Coronary artery (tissue), 2 donors: Measurements from ENCODE around the gene FKBP5.
"Not testable (repeated sequence)": the region's sequence is repeated elsewhere in the genome, so short reads cannot be mapped to it uniquely, and the experiment has no call there.

Experiments used
- DNase-seq: peaks from one replicate; pipeline ENCODE4 v3.0.0-alpha.2; 2017; ENCODE audit warnings: low spot score
- H3K27ac ChIP-seq, 2 donors: fragments of 200-600 bp; sonication (generic); one replicate each; pipeline ENCODE4 v1.5.1; 2016 to 2019
- H3K4me3 ChIP-seq: fragments of 200-600 bp; sonication (generic); 2 replicates; pipeline ENCODE4 v1.5.1; 2016; ENCODE audit warnings: mild to moderate bottlenecking, moderate library complexity
- TF ChIP-seq, protein P1 (sequence below): fragments of 200-600 bp; sonication (generic); IDR thresholded peaks from one replicate; pipeline ENCODE4 v1.5.1; 2019; ENCODE audit warnings: antibody characterized with exemption

FKBP5 gene

GRCh38 chr6:35543459-35544193 lies 145.1 kb downstream of the FKBP5 start:
- Histone ChIP-seq H3K4me3 (no peak overlapping the region), H3K27ac (no peak overlapping the region)
- TF ChIP-seq, protein P1, sequence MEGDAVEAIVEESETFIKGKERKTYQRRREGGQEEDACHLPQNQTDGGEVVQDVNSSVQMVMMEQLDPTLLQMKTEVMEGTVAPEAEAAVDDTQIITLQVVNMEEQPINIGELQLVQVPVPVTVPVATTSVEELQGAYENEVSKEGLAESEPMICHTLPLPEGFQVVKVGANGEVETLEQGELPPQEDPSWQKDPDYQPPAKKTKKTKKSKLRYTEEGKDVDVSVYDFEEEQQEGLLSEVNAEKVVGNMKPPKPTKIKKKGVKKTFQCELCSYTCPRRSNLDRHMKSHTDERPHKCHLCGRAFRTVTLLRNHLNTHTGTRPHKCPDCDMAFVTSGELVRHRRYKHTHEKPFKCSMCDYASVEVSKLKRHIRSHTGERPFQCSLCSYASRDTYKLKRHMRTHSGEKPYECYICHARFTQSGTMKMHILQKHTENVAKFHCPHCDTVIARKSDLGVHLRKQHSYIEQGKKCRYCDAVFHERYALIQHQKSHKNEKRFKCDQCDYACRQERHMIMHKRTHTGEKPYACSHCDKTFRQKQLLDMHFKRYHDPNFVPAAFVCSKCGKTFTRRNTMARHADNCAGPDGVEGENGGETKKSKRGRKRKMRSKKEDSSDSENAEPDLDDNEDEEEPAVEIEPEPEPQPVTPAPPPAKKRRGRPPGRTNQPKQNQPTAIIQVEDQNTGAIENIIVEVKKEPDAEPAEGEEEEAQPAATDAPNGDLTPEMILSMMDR: no peak
- DNase-seq: no peak

- DNase-seq: no peak
- Histone ChIP-seq H3K4me3 (no peak overlapping the region), H3K27ac (no peak overlapping the region)
- TF ChIP-seq, protein P1: no peak
Measured at GRCh38 chr6:35541836-35542235, 146.9 kb downstream of the FKBP5 start.

DNA sequence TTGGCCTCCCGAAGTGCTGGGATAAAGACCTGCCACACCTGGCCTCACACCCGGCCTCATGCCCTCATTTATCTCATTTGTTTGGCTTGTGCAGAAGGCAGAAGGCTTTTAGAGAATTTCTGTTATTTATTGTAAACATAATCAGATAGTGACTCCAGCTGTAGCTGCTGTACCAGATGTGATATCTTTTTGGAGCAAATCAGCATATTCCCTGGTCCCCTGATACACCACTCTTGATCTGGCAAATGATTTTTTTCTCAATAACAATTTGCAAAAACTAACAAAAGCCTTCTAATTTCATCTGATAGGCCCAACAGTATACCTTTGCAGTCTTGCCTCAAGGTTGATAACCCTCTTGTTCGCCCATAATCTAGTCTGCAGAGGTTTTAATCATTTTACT lies 149.5 kb downstream of the FKBP5 start:
- no peak overlapping the region for H3K4me3 ChIP-seq
- no peak overlapping the region for H3K27ac ChIP-seq
- TF ChIP-seq, protein P1: no peak
- no peak for DNase-seq

GRCh38 chr6:35535847-35536246 lies 152.9 kb downstream of the FKBP5 start:
- H3K27ac ChIP-seq, H3K4me3 ChIP-seq, DNase-seq: not testable (repeated sequence)

DNA sequence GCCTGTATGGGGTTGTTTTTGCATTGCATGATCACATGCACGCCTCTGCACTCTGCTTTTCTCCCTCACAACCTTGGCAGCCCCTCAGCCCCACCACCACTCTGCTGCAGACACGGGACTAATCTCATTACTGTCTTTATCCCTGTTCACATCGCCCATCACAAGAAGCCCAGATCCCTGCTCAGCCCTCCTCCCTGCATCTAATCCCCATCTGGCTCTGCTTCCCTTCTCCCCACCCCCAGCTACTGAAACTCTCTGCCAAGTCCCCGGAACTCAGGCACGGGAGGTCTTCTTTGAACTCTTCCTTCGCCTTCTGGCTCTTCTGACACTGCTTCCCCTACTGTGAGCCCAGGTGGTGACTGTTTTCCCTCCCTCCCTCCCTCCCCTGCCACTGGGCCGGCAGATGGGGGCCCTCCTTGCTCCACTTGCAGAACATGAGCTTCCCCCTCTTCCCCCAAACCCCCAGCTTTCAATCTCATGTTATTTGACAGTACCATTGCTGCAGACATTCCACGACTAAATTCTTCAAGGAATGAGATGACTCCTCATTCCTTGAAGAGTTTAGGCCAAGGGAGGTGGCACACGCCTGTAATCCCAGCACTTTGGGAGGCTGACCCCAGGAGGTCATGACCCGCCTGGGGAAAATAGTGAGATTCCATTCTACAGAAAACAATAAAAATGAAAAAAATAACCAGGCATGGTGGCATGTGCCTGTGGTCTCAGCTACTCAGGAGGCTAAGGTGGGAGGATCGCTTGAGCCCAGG lies 154.1 kb downstream of the FKBP5 start:
- TF ChIP-seq, protein P1: no peak
- no peak overlapping the region for H3K27ac ChIP-seq
- H3K4me3 ChIP-seq: no peak overlapping the region
- DNase-seq: no peak

DNA sequence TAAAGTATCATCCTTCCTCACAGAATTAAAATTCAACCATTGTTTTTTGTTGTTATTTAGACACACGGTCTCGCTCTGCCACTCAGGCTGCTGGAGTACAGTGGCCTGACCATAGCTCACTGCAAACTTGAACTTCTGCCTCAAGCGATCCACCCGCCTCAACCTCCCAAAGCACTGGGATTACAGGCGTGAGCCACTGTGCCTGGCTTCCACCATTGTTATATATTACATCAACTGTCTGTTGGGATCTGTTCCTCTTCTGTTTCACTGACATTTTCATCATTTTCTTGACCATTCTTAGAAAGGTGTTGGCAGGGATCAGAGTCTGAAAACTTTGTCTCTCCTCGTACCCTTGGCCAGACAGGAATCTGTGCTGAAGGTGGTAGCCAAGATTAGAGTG lies 154.7 kb downstream of the FKBP5 start:
- Histone ChIP-seq H3K27ac (no peak overlapping the region), H3K4me3 (no peak overlapping the region)
- no peak for DNase-seq
- TF ChIP-seq, protein P1: no peak

GRCh38 chr6:35532126-35532525 lies 156.6 kb downstream of the FKBP5 start:
- no peak for DNase-seq
- no peak overlapping the region for H3K27ac ChIP-seq
- TF ChIP-seq, protein P1: no peak
- H3K4me3 ChIP-seq: no peak overlapping the region
